K562 (cell line): Measurements from ENCODE around the gene POU2AF1. TPM values are rescaled to one million over a fixed set of nuclear protein-coding genes. Genes with fewer than 3 reads are reported as not detected.
"Not testable (repeated sequence)": the region's sequence is repeated elsewhere in the genome, so short reads cannot be mapped to it uniquely, and the experiment has no call there.

Source experiments
- ATAC-seq: fragments of 200-7000 bp; cut with Tn5 transposase; 3 replicates; pipeline ENCODE4 v1.9.1; 2020; ENCODE audit warnings: moderate library complexity
- BruUV-seq: library from RNA; stranded (reverse); fragments of 400-500 nt; replicated peaks from 2 replicates; lab custom pipeline; 2021; lab: Mats Ljungman, UMichigan
- CTCF ChIA-PET: fragments of 300-600 bp; formaldehyde crosslinking; extraction: SDS; loops from one replicate; lab custom pipeline; 2021; ENCODE audit warnings: low intra/inter-chr PET ratio; lab: Yijun Ruan, JAX
- POLR2A ChIA-PET: fragments of 300-600, 350-650 bp; sonication (Branson Sonifier 250); formaldehyde crosslinking; extraction: SDS; loops from one replicate; lab custom pipeline; 2021; ENCODE audit warnings: antibody characterized with exemption, inconsistent platforms; lab: Yijun Ruan, JAX
- DNase-seq, 4 experiments: peaks; one replicate each; pipeline versions ENCODE4 v3.0.0 to v3.0.0-alpha.2; 2011 to 2018; ENCODE audit warnings: low spot score in 3 of 4, mixed read lengths in 3 of 4; ENCODE audit errors: extremely low read depth in 1 of 4
- FAIRE-seq: peaks from 2 replicates; lab custom pipeline; 2011; peaks lifted over from hg19 to GRCh38; lab: Jason Lieb, UNC
- H2AFZ ChIP-seq: 2 replicates; pipeline ENCODE4 v1.6.0; 2011; ENCODE audit warnings: low read depth, low read length, control low read depth, inconsistent platforms
- H3K27ac ChIP-seq: fragments of 200-600 bp; 3 replicates; pipeline ENCODE4 v1.8.0; 2011; ENCODE audit warnings: low read depth, mild to moderate bottlenecking, control low read depth, inconsistent platforms, low read length, moderate library complexity, mixed read lengths; ENCODE audit errors: extremely low read depth
- H3K27me3 ChIP-seq, 2 experiments: fragments of 300-600 bp in 1 of 2; 2 replicates in 1 of 2; 3 replicates in 1 of 2; pipeline versions ENCODE4 v1.6.0 to v1.8.0; 2011; ENCODE audit warnings: inconsistent platforms in 2 of 2, low read length in 2 of 2, mild to moderate bottlenecking in 1 of 2, mixed read lengths in 1 of 2, moderate library complexity in 1 of 2; ENCODE audit not compliant: control insufficient read depth in 2 of 2, insufficient read depth in 2 of 2
- H3K36me3 ChIP-seq: fragments of 300-600 bp; 3 replicates; pipeline ENCODE4 v1.8.0; 2011; ENCODE audit warnings: mild to moderate bottlenecking, low read length, inconsistent platforms; ENCODE audit not compliant: control insufficient read depth, insufficient read depth
- H3K4me1 ChIP-seq, 2 experiments: fragments of 200-600 bp in 1 of 2; replicated peaks in 1 of 2; 2 replicates in 1 of 2; 3 replicates in 1 of 2; pipeline versions ENCODE4 v1.5.1 to v1.8.0; 2011; ENCODE audit warnings: inconsistent platforms in 2 of 2, low read length in 2 of 2, mild to moderate bottlenecking in 1 of 2, mixed read lengths in 1 of 2, moderate library complexity in 1 of 2; ENCODE audit not compliant: control insufficient read depth in 2 of 2, insufficient read depth in 2 of 2
- H3K4me2 ChIP-seq: 2 replicates; pipeline ENCODE4 v1.6.1; 2011; ENCODE audit warnings: low read length, control low read depth, inconsistent platforms, mixed read lengths; ENCODE audit not compliant: insufficient read depth
- H3K4me3 ChIP-seq: fragments of 200-600 bp; sonication (generic), shearing (Covaris generic); 2 replicates; pipeline ENCODE4 v1.5.1; 2016; ENCODE audit warnings: control low read depth, inconsistent platforms
- H3K79me2 ChIP-seq: fragments of 200-600 bp; 3 replicates; pipeline ENCODE4 v1.8.0; 2011; ENCODE audit warnings: low read length, inconsistent platforms; ENCODE audit not compliant: control insufficient read depth, insufficient read depth
- H3K9ac ChIP-seq, 2 experiments: 2 replicates each; pipeline versions ENCODE4 v1.6.0 to v1.6.1; 2011; ENCODE audit warnings: low read depth in 2 of 2, low read length in 2 of 2, control low read depth in 1 of 2, inconsistent platforms in 1 of 2, mild to moderate bottlenecking in 1 of 2, mixed read lengths in 1 of 2; ENCODE audit not compliant: insufficient read depth in 1 of 2
- H3K9me1 ChIP-seq: one replicate; pipeline ENCODE4 v1.6.0; 2011; ENCODE audit warnings: inconsistent platforms, mild to moderate bottlenecking, low read length, moderate library complexity; ENCODE audit not compliant: control insufficient read depth, insufficient read depth
- H3K9me3 ChIP-seq: replicated peaks from 2 replicates; pipeline ENCODE4 v1.5.1; 2011; ENCODE audit warnings: low read depth, low read length, inconsistent platforms; ENCODE audit not compliant: control insufficient read depth, insufficient read depth
- H4K20me1 ChIP-seq: replicated peaks from 2 replicates; pipeline ENCODE4 v1.6.1; 2011; ENCODE audit warnings: low read length, inconsistent platforms, mixed read lengths; ENCODE audit not compliant: control insufficient read depth, insufficient read depth
- BCLAF1 ChIP-seq, 2 experiments: fragments of 450-650 bp in 1 of 2; IDR thresholded peaks; 2 replicates each; pipeline ENCODE4 v1.6.1; 2011 to 2017; ENCODE audit warnings: low read depth in 2 of 2, antibody characterized with exemption in 1 of 2, borderline replicate concordance in 1 of 2, low read length in 1 of 2, mild to moderate bottlenecking in 1 of 2, mixed read lengths in 1 of 2; ENCODE audit not compliant: control insufficient read depth in 1 of 2
- DIDO1 ChIP-seq: fragments of 450-650 bp; IDR thresholded peaks from 2 replicates; pipeline ENCODE4 v1.6.1; 2016; ENCODE audit warnings: low read depth, missing biosample characterization, missing genetic modification characterization
- THRAP3 ChIP-seq: fragments of 450-650 bp; IDR thresholded peaks from 2 replicates; pipeline ENCODE4 v1.6.1; 2016; ENCODE audit warnings: mild to moderate bottlenecking, inconsistent platforms, borderline replicate concordance
- ZFP1 ChIP-seq: fragments of 450-650 bp; formaldehyde crosslinking; IDR thresholded peaks from 2 replicates; pipeline ENCODE4 v1.4.0; 2020; ENCODE audit warnings: mild to moderate bottlenecking, mixed read lengths
- ZNF239 ChIP-seq: fragments of 250-450 bp; sonication (Bioruptor Pico); IDR thresholded peaks from 2 replicates; pipeline ENCODE4 v1.4.0; 2020; ENCODE audit warnings: mild to moderate bottlenecking
- ZZZ3 ChIP-seq: fragments of 450-650 bp; IDR thresholded peaks from 2 replicates; pipeline ENCODE4 v1.6.1; 2016; ENCODE audit warnings: antibody characterized with exemption, mild to moderate bottlenecking, moderate library complexity
- WGBS: fragments of 100-300 bp; shearing (Covaris generic); methylation state at CpG from one replicate; pipeline ENCODE4 v1.1.6; 2016; ENCODE audit warnings: low coverage, mixed read lengths; ENCODE audit not compliant: insufficient coverage; ENCODE audit errors: missing lambda C conversion rate; 5-methylcytosine and 5-hydroxymethylcytosine counted together
- in situ Hi-C: fragments of 300-500 bp; cut with MboI; formaldehyde crosslinking; loops from 4 replicates; pipeline ENCODE4 v1.15.0; 2018; ENCODE audit warnings: inconsistent platforms, mixed read lengths
- intact Hi-C: fragments of 100-400 bp; cut with micrococcal nuclease; formaldehyde crosslinking; loops from 2 replicates; pipeline ENCODE4 v1.14.2; 2022
- polyA plus RNA-seq, 8 experiments: library from polyadenylated mRNA; depleted of rRNA in 4 of 8; stranded (reverse) in 5 of 8; unstranded in 3 of 8; fragments of >200 nt; fragmentation: Nextera tagmentation in 2 of 8; fragmentation: Illumina TruSeq in 1 of 8; extraction: Ambion mirVana in 2 of 8; extraction: Trizol in 1 of 8; gene quantifications; 2 replicates each; pipeline versions ENCODE4 v1.2.1 to v1.2.3, GENCODE V29; 2011 to 2014; ENCODE audit warnings: inconsistent platforms in 1 of 8, missing spikeins in 1 of 8
- total RNA-seq, 7 experiments: library from RNA; depleted of rRNA in 6 of 7; stranded (reverse); fragments of >200 nt in 6 of 7; fragmentation: Illumina TruSeq in 2 of 7; extraction: Trizol in 2 of 7; gene quantifications; 2 replicates each; pipeline versions ENCODE4 v1.2.1 to v1.2.3, GENCODE V29; 2011 to 2021; ENCODE audit warnings: low replicate concordance in 1 of 7

Gene POU2AF1
- total and polyA plus RNA-seq, 9 of the 15 experiments (the other 6 are each of a cell fraction or from before 2014, with no cell fraction given) = 0.09 TPM; not detected in 8

- no peaks in the 10 kb centered on the region for H4K20me1 ChIP-seq
- H3K79me2 ChIP-seq = no peaks in the 10 kb centered on the region
- FAIRE-seq (no peak), ATAC-seq (no peak), DNase-seq (no peak)
- H3K27ac ChIP-seq = no peak overlapping the region
- intact Hi-C loops = no loop called here
- no peaks in the 10 kb centered on the region for H3K9me1 ChIP-seq
- H3K9me3 ChIP-seq = no peaks in the 10 kb centered on the region
- no peaks in the 10 kb centered on the region for H3K4me1 ChIP-seq
- no peak overlapping the region for H3K4me2 ChIP-seq
- no peak overlapping the region for H3K4me3 ChIP-seq
- TF ChIP-seq ZNF239 (CRISPR knock-in tag) (no peak), ZFP1 (no peak), DIDO1 (tag) (no peak), BCLAF1 (IDR thresholded peaks at IDR 0.05; ENCODE audit: borderline replicate concordance in 1 of 2, control insufficient read depth in 1 of 2, low read depth in 2 of 2, low read length in 1 of 2) (no peak), ZZZ3 (no peak), THRAP3 (no peak)
- H2AFZ ChIP-seq = no peak overlapping the region
- WGBS = 0% methylated on average over 3 of the region's 3 CpGs
- BruUV-seq = no TSS peak
- H3K36me3 ChIP-seq = no peaks in the 10 kb centered on the region
- ChIA-PET POLR2A (no interaction called here), CTCF (no interaction called here)
- no peaks in the 10 kb centered on the region for H3K27me3 ChIP-seq
- in situ Hi-C loops = no loop called here
- H3K9ac ChIP-seq = no peak overlapping the region
Observed at GRCh38 chr11:111402411-111402810, 23.3 kb upstream of the POU2AF1 start.

- DNase-seq, ATAC-seq, FAIRE-seq, POLR2A ChIA-PET, H3K9ac ChIP-seq, CTCF ChIA-PET, H3K4me1 ChIP-seq, in situ Hi-C loops, H3K9me1 ChIP-seq, H3K9me3 ChIP-seq, intact Hi-C loops, BruUV-seq, H3K27ac ChIP-seq, H3K4me2 ChIP-seq, H4K20me1 ChIP-seq, H3K27me3 ChIP-seq, H3K36me3 ChIP-seq, H3K4me3 ChIP-seq, H2AFZ ChIP-seq, H3K79me2 ChIP-seq: not testable (repeated sequence)
- 0% methylated on average over 3 of the region's 3 CpGs for WGBS
Observed at GRCh38 chr11:111401957-111402356, 22.9 kb upstream of the POU2AF1 start.
